HG03469 (cell line): ENCODE data around the gene ZNF24.

ENCODE experiments used
- ATAC-seq: cut with Tn5 transposase; IDR thresholded peaks from one replicate; pipeline ENCODE4 v1.9.1; 2021; ENCODE audit warnings: mild to moderate bottlenecking, moderate library complexity, moderate number of reproducible peaks; ENCODE audit not compliant: unreplicated experiment

ZNF24 gene

GRCh38 chr18:35343936-35344735 is at the start of gene ZNF24:
Gene ZNF24, minus strand, starts transcription at chr18:35344420. Its CDS starts 3,770 bp downstream, at chr18:35340650.
- peak; percentile 75 for ATAC-seq

GRCh38 chr18:35393716-35394115 is 49.5 kb upstream of the ZNF24 start:
- no peak for ATAC-seq

GRCh38 chr18:35392375-35392774 is 48.2 kb upstream of the ZNF24 start:
- no peak for ATAC-seq

- ATAC-seq = no peak
These were observed 46.9 kb upstream of the ZNF24 start for GRCh38 chr18:35390951-35391700.

- ATAC-seq = no peak
These were observed 44.9 kb upstream of the ZNF24 start for GRCh38 chr18:35389095-35389618.

GRCh38 chr18:35387152-35387571 is 42.9 kb upstream of the ZNF24 start:
- ATAC-seq = no peak

- ATAC-seq = peak; percentile 71
These were observed 42.4 kb upstream of the ZNF24 start for GRCh38 chr18:35386600-35387100.

GRCh38 chr18:35383136-35383535 is 38.9 kb upstream of the ZNF24 start:
- no peak for ATAC-seq

- no peak for ATAC-seq
These were observed 35.2 kb upstream of the ZNF24 start for GRCh38 chr18:35379421-35379820.

GRCh38 chr18:35378574-35378896 is 34.3 kb upstream of the ZNF24 start:
- ATAC-seq = no peak

- no peak for ATAC-seq
These were observed 33.8 kb upstream of the ZNF24 start for GRCh38 chr18:35377875-35378573.

GRCh38 chr18:35376742-35377695 is 32.8 kb upstream of the ZNF24 start, which contains the start of gene ZNF396:
Gene ZNF396, minus strand, starts transcription at chr18:35377337. Its CDS starts 3,045 bp downstream, at chr18:35374292.
- ATAC-seq = peak; percentile 75

GRCh38 chr18:35376393-35376741 is 32.1 kb upstream of the ZNF24 start:
- ATAC-seq = no peak

- no peak for ATAC-seq
These were observed 30.5 kb upstream of the ZNF24 start for GRCh38 chr18:35374708-35375107.

- no peak for ATAC-seq
These were observed 27.4 kb upstream of the ZNF24 start for GRCh38 chr18:35371412-35372195.

GRCh38 chr18:35369126-35369525 is 24.9 kb upstream of the ZNF24 start:
- no peak for ATAC-seq

GRCh38 chr18:35368595-35368994 is 24.4 kb upstream of the ZNF24 start:
- ATAC-seq = no peak

GRCh38 chr18:35362531-35362930 is 18.3 kb upstream of the ZNF24 start:
- no peak for ATAC-seq
